Measurements from ENCODE around the gene TRAF3IP1.
A peak's percentile ranks its signal among the peaks of the same experiment; 100 is the strongest.
"Not testable (repeated sequence)": the region's sequence is repeated elsewhere in the genome, so short reads cannot be mapped to it uniquely, and the experiment has no call there.

Gene TRAF3IP1

DNA sequence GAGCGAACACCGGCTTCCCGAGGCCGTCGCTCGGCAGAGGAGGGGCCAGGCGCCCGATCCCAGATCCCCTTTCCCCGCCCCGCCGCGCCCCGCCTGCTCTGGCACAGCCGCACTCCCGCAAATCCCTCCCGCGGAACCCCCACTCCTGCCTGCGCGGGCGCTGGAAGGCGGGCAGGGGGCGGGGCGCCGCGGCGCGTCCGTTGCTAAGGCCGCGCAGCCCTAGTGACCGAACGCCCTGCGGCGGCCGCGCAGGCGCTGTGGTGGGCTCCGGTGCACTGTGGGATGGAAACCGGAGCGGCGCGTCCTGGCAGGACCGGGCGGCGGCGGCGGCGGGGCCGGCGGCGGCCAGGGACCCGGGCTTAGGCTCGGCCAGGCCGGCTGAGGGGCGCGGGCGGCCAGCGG lies at the start of gene TRAF3IP1:
TRAF3IP1 (plus strand) TSS at position 273 of the 402 bp plus-strand sequence. CDS start 145 bp downstream, outside the sequence.
- Histone ChIP-seq H3K4me1 (ENCODE audit: control insufficient read depth, low read depth, low read length) (peaks cover 8% of the 10 kb centered on the region), H3K9ac (ENCODE audit: low read length) (peak within 1 kb of the TSS; percentile 38), H3K27ac (ENCODE audit: low read length) (no peak within 1 kb of the TSS), H3K36me3 (ENCODE audit: control insufficient read depth, low read depth, low read length) (no peaks in the 10 kb centered on the region), H3K9me3 (ENCODE audit: control insufficient read depth, low read depth, low read length) (no peaks in the 10 kb centered on the region), H3K27me3 (ENCODE audit: control insufficient read depth, insufficient read depth, low read length) (peaks cover 19% of the 10 kb centered on the region), H3K4me3 (ENCODE audit: low read length) (peak within 1 kb of the TSS; percentile 84)

DNA sequence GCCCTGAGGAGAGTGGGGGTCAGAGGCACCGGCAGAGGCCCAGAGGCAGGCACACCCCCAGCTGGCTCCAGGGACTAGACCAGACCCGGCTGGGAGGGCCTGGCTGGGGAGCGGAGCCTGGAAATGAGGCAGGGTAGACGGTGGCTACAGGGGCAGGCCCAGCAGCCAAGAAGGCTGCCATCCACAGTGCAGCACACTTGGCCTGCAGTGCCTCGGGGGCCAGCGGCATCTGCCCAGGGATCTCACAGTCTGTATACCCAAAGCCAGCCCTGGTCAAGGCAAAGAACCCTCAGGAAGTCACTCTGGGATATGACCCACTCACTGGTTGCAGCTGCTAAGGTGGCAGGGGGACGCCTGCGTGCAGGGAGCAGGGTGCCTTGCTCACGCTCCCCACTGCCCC lies 49.7 kb upstream of the TRAF3IP1 start:
- Histone ChIP-seq H3K27ac (ENCODE audit: low read length) (no peak overlapping the region), H3K4me3 (ENCODE audit: low read length) (no peak overlapping the region), H3K9ac (ENCODE audit: low read length) (no peak overlapping the region), H3K9me3 (ENCODE audit: control insufficient read depth, low read depth, low read length) (no peaks in the 10 kb centered on the region), H3K27me3 (ENCODE audit: control insufficient read depth, insufficient read depth, low read length) (no peaks in the 10 kb centered on the region), H3K4me1 (ENCODE audit: control insufficient read depth, low read depth, low read length) (no peaks in the 10 kb centered on the region), H3K36me3 (ENCODE audit: control insufficient read depth, low read depth, low read length) (peaks cover 9% of the 10 kb centered on the region)

- peaks cover 9% of the 10 kb centered on the region for H3K36me3 ChIP-seq (ENCODE audit: control insufficient read depth, low read depth, low read length)
- H3K9me3 ChIP-seq (ENCODE audit: control insufficient read depth, low read depth, low read length) = no peaks in the 10 kb centered on the region
- no peaks in the 10 kb centered on the region for H3K4me1 ChIP-seq (ENCODE audit: control insufficient read depth, low read depth, low read length)
- no peaks in the 10 kb centered on the region for H3K27me3 ChIP-seq (ENCODE audit: control insufficient read depth, insufficient read depth, low read length)
- no peak overlapping the region for H3K27ac ChIP-seq (ENCODE audit: low read length)
- H3K4me3 ChIP-seq (ENCODE audit: low read length) = no peak overlapping the region
- no peak overlapping the region for H3K9ac ChIP-seq (ENCODE audit: low read length)
These were observed 49.2 kb upstream of the TRAF3IP1 start for GRCh38 chr2:238271061-238271554.

DNA sequence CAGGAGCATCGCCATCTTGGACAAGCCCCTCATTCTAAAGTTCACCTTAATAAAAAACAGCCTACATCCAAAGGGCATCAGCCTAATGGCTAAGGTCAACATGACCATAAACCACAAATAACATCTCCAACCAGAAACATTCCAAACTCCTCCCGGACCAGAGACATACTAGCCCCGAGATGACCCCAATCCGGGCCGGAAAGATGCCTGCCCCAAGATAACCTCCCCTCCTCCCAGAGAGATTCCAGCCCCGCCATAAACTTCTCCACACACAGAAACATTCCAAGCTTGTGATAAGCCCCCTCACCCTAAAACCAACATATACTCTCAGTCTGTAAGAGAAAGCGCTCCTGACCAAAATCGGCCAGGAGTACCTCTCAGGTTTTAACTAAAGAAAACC lies 48.6 kb upstream of the TRAF3IP1 start:
- not testable (repeated sequence) for H3K27ac ChIP-seq (ENCODE audit: low read length); H3K36me3 ChIP-seq (ENCODE audit: control insufficient read depth, low read depth, low read length); H3K9me3 ChIP-seq (ENCODE audit: control insufficient read depth, low read depth, low read length); H3K9ac ChIP-seq (ENCODE audit: low read length); H3K27me3 ChIP-seq (ENCODE audit: control insufficient read depth, insufficient read depth, low read length); H3K4me3 ChIP-seq (ENCODE audit: low read length); H3K4me1 ChIP-seq (ENCODE audit: control insufficient read depth, low read depth, low read length)

DNA sequence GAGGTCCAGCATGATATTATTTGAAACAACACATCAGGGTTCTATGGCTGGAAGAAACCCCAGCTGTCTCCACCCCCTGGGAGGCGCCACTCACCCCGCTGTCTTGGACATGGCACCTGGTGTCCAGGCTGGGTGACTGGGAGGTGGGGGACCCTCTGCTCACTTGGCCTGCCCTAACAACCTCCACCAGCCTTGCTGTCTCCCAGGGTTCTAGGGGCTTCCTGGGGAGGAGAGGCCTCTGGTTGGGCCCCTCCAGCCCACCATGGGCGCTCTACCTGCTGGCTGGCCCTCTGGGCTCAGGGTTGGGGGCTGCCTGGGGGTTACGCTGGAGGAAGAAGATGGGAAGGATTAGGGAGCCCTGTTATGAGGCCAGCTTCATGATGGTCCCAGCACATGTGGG lies 48.2 kb upstream of the TRAF3IP1 start:
- Histone ChIP-seq H3K36me3 (ENCODE audit: control insufficient read depth, low read depth, low read length) (peaks cover 9% of the 10 kb centered on the region), H3K4me1 (ENCODE audit: control insufficient read depth, low read depth, low read length) (no peaks in the 10 kb centered on the region), H3K9me3 (ENCODE audit: control insufficient read depth, low read depth, low read length) (no peaks in the 10 kb centered on the region), H3K27me3 (ENCODE audit: control insufficient read depth, insufficient read depth, low read length) (no peaks in the 10 kb centered on the region), H3K4me3 (ENCODE audit: low read length) (no peak overlapping the region), H3K9ac (ENCODE audit: low read length) (no peak overlapping the region), H3K27ac (ENCODE audit: low read length) (no peak overlapping the region)

GRCh38 chr2:238273433-238273832 lies 46.9 kb upstream of the TRAF3IP1 start:
- not testable (repeated sequence) for H3K4me3 ChIP-seq (ENCODE audit: low read length); H3K4me1 ChIP-seq (ENCODE audit: control insufficient read depth, low read depth, low read length); H3K9ac ChIP-seq (ENCODE audit: low read length); H3K36me3 ChIP-seq (ENCODE audit: control insufficient read depth, low read depth, low read length); H3K9me3 ChIP-seq (ENCODE audit: control insufficient read depth, low read depth, low read length); H3K27me3 ChIP-seq (ENCODE audit: control insufficient read depth, insufficient read depth, low read length); H3K27ac ChIP-seq (ENCODE audit: low read length)

- no peaks in the 10 kb centered on the region for H3K27me3 ChIP-seq (ENCODE audit: control insufficient read depth, insufficient read depth, low read length)
- H3K9ac ChIP-seq (ENCODE audit: low read length) = no peak overlapping the region
- no peak overlapping the region for H3K4me3 ChIP-seq (ENCODE audit: low read length)
- no peaks in the 10 kb centered on the region for H3K4me1 ChIP-seq (ENCODE audit: control insufficient read depth, low read depth, low read length)
- H3K36me3 ChIP-seq (ENCODE audit: control insufficient read depth, low read depth, low read length) = peaks cover 9% of the 10 kb centered on the region
- H3K9me3 ChIP-seq (ENCODE audit: control insufficient read depth, low read depth, low read length) = no peaks in the 10 kb centered on the region
- H3K27ac ChIP-seq (ENCODE audit: low read length) = no peak overlapping the region
These were observed 46.0 kb upstream of the TRAF3IP1 start for GRCh38 chr2:238274152-238274865.

DNA sequence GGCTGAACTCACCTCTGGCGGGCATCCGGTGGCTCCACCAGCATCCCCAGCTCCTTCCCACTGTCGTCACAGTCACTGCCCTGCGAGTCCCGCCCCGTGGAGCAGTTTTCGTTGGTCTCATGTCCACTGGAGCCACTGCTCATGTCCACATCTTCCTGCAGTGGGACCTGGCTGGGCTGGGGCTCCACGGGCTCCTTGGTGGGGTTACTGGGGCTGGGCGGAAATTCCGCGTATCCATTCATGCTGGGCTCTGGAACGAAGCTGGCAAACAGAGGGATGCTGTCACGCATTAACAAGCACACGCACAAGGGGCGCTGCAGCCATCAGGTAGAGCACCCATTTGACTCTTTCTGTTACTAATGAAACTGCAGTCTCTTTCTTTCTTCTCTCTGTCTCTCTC lies 42.6 kb upstream of the TRAF3IP1 start:
- no peaks in the 10 kb centered on the region for H3K9me3 ChIP-seq (ENCODE audit: control insufficient read depth, low read depth, low read length)
- H3K4me3 ChIP-seq (ENCODE audit: low read length) = no peak overlapping the region
- peaks cover 7% of the 10 kb centered on the region for H3K36me3 ChIP-seq (ENCODE audit: control insufficient read depth, low read depth, low read length)
- no peak overlapping the region for H3K9ac ChIP-seq (ENCODE audit: low read length)
- no peaks in the 10 kb centered on the region for H3K4me1 ChIP-seq (ENCODE audit: control insufficient read depth, low read depth, low read length)
- H3K27me3 ChIP-seq (ENCODE audit: control insufficient read depth, insufficient read depth, low read length) = no peaks in the 10 kb centered on the region
- H3K27ac ChIP-seq (ENCODE audit: low read length) = no peak overlapping the region

DNA sequence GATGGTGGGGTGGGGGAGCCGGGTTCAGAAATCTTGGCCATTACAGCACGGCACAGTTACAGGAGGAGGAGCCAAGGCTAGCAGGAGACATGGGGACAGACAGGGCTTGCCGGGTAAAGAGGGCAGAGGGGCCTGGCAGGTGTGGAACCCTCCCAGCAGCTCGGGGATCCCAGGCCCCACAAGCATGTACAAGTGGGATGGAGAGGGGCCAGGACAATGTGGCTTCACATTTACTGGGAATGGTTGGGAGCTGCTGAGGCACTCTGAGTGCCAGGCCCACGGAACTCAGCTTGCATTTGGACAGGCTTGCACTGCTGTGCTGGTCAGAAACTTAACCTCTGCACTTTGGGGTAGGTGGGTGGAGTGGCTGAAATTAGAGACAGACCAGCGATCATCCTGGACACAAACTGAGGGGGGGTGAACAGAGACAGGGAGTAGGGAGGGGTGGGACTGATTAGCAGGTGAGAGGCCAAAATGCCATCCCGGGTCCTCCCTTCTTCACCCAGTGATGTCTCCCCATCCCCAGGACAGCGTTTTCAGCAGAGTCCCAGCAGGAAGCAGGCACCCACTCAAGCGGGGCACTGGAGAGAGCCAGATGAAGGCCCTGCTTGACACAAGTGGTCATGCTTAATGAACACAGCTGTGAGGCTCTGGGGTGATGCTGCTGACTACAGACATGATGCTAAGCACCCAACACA lies 41.5 kb upstream of the TRAF3IP1 start:
- Histone ChIP-seq H3K4me3 (ENCODE audit: low read length) (no peak overlapping the region), H3K9me3 (ENCODE audit: control insufficient read depth, low read depth, low read length) (no peaks in the 10 kb centered on the region), H3K4me1 (ENCODE audit: control insufficient read depth, low read depth, low read length) (no peaks in the 10 kb centered on the region), H3K27ac (ENCODE audit: low read length) (no peak overlapping the region), H3K36me3 (ENCODE audit: control insufficient read depth, low read depth, low read length) (peaks cover 7% of the 10 kb centered on the region), H3K27me3 (ENCODE audit: control insufficient read depth, insufficient read depth, low read length) (no peaks in the 10 kb centered on the region), H3K9ac (ENCODE audit: low read length) (no peak overlapping the region)

DNA sequence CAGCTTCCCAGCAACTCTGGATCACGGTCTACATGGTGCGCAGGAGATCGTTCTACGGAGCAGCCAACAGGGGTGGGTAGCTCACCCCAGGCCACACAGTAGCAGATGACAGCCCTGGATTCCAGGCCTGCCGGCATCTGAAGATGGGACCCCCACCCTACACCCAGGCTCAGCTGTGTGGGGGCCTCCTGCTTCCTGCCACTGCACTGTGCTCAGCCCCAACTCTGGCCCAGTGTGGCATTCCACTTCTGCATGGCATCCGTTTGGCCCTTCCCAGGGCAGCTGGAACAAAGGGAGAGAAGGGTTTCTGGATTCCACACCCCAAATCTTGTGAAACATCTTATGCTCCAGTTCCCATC lies 41.0 kb upstream of the TRAF3IP1 start:
- no peaks in the 10 kb centered on the region for H3K9me3 ChIP-seq (ENCODE audit: control insufficient read depth, low read depth, low read length)
- no peak overlapping the region for H3K9ac ChIP-seq (ENCODE audit: low read length)
- H3K36me3 ChIP-seq (ENCODE audit: control insufficient read depth, low read depth, low read length) = peaks cover 5% of the 10 kb centered on the region
- H3K4me3 ChIP-seq (ENCODE audit: low read length) = no peak overlapping the region
- no peaks in the 10 kb centered on the region for H3K4me1 ChIP-seq (ENCODE audit: control insufficient read depth, low read depth, low read length)
- H3K27ac ChIP-seq (ENCODE audit: low read length) = no peak overlapping the region
- H3K27me3 ChIP-seq (ENCODE audit: control insufficient read depth, insufficient read depth, low read length) = no peaks in the 10 kb centered on the region

GRCh38 chr2:238280083-238280825 lies 40.1 kb upstream of the TRAF3IP1 start:
- H3K9me3 ChIP-seq (ENCODE audit: control insufficient read depth, low read depth, low read length) = no peaks in the 10 kb centered on the region
- H3K27ac ChIP-seq (ENCODE audit: low read length) = no peak overlapping the region
- no peak overlapping the region for H3K4me3 ChIP-seq (ENCODE audit: low read length)
- H3K4me1 ChIP-seq (ENCODE audit: control insufficient read depth, low read depth, low read length) = peaks cover under 1% of the 10 kb centered on the region
- no peaks in the 10 kb centered on the region for H3K36me3 ChIP-seq (ENCODE audit: control insufficient read depth, low read depth, low read length)
- no peak overlapping the region for H3K9ac ChIP-seq (ENCODE audit: low read length)
- H3K27me3 ChIP-seq (ENCODE audit: control insufficient read depth, insufficient read depth, low read length) = no peaks in the 10 kb centered on the region
